ENCODE data around the gene EXOC4.
A peak's percentile ranks its signal among the peaks of the same experiment; 100 is the strongest.
"Not testable (repeated sequence)": the region's sequence is repeated elsewhere in the genome, so short reads cannot be mapped to it uniquely, and the experiment has no call there.

The EXOC4 gene

GRCh38 chr7:134040988-134041387 lies 788.1 kb downstream of the EXOC4 start:
- DNase-seq (ENCODE audit: low read depth), result no peak

GRCh38 chr7:134041477-134041876 lies 788.6 kb downstream of the EXOC4 start:
- DNase-seq (ENCODE audit: low read depth), result no peak

- no peak for DNase-seq (ENCODE audit: low read depth)
Observed at GRCh38 chr7:134042307-134042706, 789.4 kb downstream of the EXOC4 start.

DNA sequence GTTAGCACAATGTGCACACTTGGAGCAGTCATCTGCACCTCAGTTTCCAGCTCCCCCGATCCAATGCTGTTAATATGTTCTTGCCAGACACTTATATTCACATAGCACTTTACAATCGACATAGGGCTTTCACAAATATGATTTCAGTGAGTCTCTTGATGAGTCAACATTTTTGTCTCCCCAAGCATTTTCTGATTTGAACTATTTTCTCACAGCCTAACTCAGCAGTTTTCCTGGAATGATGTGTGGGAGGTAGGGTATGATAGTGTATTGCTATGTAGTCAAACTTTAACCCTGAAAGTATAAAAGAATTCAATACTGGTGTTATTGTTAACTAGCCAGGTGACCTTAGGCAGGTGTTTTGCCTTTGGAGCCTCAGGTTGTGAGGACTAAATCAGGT lies 791.8 kb downstream of the EXOC4 start:
- no peak for DNase-seq (ENCODE audit: low read depth)

- DNase-seq (ENCODE audit: low read depth), result no peak
Observed at GRCh38 chr7:134045716-134046115, 792.8 kb downstream of the EXOC4 start.

DNA sequence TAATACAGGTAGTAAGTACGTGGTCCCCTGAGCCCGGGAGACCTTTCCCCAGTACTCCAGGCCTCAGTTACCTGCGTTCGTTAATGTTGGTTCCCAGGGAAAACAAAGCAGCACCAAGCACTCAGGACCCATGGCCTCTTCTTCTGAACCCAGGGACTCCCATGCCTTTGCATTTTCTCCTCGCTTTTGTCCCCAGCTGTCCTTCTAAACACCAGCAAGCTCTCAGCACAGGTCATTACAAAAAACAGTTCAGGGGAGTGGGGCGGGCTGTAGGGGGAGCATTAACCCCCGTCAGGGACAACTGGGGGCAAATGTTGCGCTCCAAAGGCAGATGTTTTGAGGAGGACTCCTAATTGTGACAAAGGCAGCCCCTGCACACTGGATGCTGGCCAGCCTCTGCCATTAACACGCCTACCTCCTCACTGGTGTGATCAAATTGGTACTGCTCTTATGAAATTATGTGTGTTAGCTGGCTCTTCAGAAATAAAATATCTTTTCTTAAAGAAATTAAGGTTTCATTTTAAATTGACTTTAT lies 793.8 kb downstream of the EXOC4 start:
- no peak for DNase-seq (ENCODE audit: low read depth)

DNA sequence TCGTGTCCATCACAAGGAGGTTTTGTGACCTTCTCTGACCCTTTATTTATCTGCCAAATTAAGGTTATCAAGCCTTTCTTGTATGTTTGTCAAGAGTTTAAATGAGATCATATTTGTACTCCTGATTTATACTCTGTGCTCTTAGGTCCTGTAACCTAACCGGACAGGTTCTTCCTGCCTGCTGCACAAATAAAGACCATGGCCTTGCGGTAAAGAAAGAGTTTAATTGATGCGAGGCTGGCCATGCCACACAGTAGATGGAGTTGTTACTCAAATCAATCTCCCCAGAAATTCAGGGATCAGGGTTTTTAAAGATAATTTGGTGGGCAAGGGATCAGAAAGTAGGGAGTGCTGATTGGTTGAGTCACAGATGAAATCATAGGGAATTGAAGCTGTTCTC lies 794.8 kb downstream of the EXOC4 start:
- DNase-seq (ENCODE audit: low read depth), result no peak

DNA sequence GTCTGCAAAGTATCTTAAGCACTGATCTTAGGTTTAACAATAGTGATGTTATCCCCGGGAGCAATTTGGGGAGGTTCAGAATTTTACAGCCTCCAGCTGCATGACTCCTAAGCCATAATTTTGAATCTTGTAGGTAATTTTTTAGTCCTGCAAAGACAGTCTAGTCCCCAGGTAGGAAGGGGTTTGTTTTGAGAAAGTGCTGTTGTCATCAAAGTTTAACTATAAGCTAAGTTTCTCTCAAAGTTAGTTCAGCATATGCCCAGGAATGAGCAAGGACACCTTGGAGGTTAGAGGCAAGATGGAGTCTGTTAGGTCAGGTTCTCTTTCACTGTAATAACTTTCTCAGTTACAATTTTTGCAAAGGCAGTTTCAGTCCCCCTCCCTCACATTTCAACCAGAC lies 795.3 kb downstream of the EXOC4 start:
- no peak for DNase-seq (ENCODE audit: low read depth)

DNA sequence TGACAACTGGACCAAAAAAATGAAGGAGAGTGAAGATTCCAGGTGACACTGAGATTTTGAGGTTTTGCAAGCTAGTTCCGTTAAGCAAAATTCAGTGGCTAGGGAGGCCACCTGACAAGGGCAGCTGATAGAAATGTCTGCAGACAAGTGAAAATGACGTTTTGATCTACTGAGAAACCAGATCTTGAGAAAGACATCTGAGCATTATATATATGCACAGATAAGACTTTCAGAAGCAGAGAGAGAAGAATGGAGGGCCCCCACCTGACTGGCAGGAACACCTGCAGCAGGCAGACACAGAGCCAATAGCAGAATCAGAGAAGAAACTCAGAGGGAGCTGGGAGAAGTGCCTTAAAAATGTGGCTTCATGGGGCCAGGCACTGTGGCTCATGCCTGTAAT lies 798.1 kb downstream of the EXOC4 start:
- DNase-seq (ENCODE audit: low read depth), result no peak

GRCh38 chr7:134056816-134057215 lies 803.9 kb downstream of the EXOC4 start:
- DNase-seq (ENCODE audit: low read depth), result no peak

DNA sequence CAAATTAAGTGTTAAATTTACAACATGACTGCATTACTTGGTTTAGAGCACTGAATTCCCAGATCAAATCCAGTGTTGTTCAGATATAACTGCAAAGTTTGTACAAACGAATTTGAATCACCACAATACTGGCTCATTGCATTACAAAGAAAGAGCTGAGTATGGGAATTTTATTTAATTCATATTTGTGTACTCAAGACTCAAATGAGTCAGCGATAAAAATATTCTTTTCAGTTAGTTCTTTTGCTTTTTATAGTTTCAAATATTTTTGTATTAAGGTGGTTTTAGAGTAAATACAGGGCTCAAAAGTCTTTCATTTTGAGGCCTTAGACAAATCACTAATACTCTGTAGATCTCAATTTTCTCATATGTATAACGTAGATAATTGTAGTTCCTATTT lies 805.6 kb downstream of the EXOC4 start:
- DNase-seq (ENCODE audit: low read depth), result no peak

DNA sequence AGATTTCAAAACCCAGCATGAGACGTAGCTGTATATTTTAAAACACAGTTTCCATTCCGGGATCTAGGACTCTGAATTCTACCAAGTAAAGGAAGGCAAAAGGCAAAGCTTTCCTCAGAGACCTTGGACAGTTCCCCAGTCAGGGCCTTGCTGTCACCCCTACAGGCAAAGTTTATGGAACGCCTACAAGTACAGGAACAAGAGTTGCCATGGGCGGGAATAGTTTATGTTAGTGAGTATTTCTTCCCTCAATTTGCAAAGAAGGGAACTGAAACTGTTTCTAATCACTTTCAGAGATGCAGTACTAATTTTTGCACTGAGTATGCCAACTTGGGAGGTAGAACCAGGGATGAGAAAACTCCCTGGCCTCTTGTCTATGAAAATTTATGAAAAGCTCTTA lies 806.1 kb downstream of the EXOC4 start:
- DNase-seq (ENCODE audit: low read depth), result no peak

GRCh38 chr7:134059921-134060320 lies 807.0 kb downstream of the EXOC4 start:
- no peak for DNase-seq (ENCODE audit: low read depth)

DNA sequence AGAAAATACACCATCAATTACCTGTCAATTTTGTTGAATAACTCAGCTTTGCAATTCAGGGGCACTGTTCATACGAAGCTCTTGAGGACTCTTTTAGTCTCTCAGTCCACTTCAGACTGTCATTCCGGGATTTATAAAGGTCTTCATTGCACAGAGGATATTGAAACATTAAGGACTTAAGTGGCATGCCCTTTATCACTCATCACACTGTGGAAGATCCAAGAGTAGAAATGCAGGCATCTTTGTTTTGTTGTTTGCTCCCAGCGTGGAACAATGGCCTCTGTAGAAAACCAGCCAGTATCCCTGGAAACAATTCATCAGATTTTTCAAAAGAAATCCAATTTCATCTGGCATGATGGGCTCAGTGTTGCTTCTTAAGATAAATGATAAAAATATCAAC lies 808.0 kb downstream of the EXOC4 start:
- no peak for DNase-seq (ENCODE audit: low read depth)

GRCh38 chr7:134062460-134062859 lies 809.6 kb downstream of the EXOC4 start:
- DNase-seq (ENCODE audit: low read depth), result no peak

DNA sequence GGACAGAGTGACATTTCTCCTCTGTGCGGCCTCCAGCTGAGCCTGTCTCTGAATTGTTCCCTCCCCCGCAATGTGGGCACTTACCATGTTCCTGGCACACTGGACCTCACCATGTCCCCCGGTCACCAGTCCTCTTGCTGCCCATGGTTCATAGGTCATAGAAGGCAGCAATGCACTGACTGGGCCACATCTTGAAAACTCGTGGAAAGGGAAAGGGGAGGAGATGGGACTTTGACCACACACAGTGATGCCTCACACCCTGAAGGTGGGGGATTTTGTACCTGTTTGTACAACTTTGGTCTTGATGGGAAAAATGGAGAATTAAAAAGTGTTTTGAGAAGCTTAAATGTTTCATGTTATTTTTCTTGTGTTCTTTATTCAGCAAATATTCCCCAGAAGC lies 812.5 kb downstream of the EXOC4 start:
- no peak for DNase-seq (ENCODE audit: low read depth)

- peak; percentile 11 for DNase-seq (ENCODE audit: low read depth)
Observed at GRCh38 chr7:134067164-134067563, 814.3 kb downstream of the EXOC4 start.

- no peak for DNase-seq (ENCODE audit: low read depth)
Observed at GRCh38 chr7:134068670-134069069, 815.8 kb downstream of the EXOC4 start.

- no peak for DNase-seq (ENCODE audit: low read depth)
Observed at GRCh38 chr7:134069187-134069586, 816.3 kb downstream of the EXOC4 start.

- no peak for DNase-seq (ENCODE audit: low read depth)
Observed at GRCh38 chr7:134070673-134071072, 817.8 kb downstream of the EXOC4 start.

- DNase-seq (ENCODE audit: low read depth), result no peak
Observed at GRCh38 chr7:134071355-134072331, 818.8 kb downstream of the EXOC4 start.

GRCh38 chr7:134073276-134073675 lies 820.4 kb downstream of the EXOC4 start:
- no peak for DNase-seq (ENCODE audit: low read depth)

GRCh38 chr7:134075799-134076198 lies 822.9 kb downstream of the EXOC4 start:
- DNase-seq (ENCODE audit: low read depth), result no peak

- DNase-seq (ENCODE audit: low read depth), result not testable (repeated sequence)
Observed at GRCh38 chr7:134077560-134077959, 824.7 kb downstream of the EXOC4 start.

Measured in CMK (cell line).